ENCODE results near the gene CARD9. TPM values are rescaled to one million over a fixed set of nuclear protein-coding genes. Genes with fewer than 3 reads are reported as not detected.

The CARD9 gene
- total RNA-seq, 1 donor from 2014 or later = 1.2 TPM

- no peak for DNase-seq (ENCODE audit: low read depth)
- no peak overlapping the region for H3K4me3 ChIP-seq (ENCODE audit: low read depth, low read length)
- TF ChIP-seq, protein P1, sequence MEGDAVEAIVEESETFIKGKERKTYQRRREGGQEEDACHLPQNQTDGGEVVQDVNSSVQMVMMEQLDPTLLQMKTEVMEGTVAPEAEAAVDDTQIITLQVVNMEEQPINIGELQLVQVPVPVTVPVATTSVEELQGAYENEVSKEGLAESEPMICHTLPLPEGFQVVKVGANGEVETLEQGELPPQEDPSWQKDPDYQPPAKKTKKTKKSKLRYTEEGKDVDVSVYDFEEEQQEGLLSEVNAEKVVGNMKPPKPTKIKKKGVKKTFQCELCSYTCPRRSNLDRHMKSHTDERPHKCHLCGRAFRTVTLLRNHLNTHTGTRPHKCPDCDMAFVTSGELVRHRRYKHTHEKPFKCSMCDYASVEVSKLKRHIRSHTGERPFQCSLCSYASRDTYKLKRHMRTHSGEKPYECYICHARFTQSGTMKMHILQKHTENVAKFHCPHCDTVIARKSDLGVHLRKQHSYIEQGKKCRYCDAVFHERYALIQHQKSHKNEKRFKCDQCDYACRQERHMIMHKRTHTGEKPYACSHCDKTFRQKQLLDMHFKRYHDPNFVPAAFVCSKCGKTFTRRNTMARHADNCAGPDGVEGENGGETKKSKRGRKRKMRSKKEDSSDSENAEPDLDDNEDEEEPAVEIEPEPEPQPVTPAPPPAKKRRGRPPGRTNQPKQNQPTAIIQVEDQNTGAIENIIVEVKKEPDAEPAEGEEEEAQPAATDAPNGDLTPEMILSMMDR (conservative IDR thresholded peaks at IDR 0.05; ENCODE audit: low read depth, low read length) = no peak
Measured at GRCh38 chr9:136379891-136380290, 6.4 kb upstream of the CARD9 start.

- TF ChIP-seq, protein P1 (conservative IDR thresholded peaks at IDR 0.05; ENCODE audit: low read depth, low read length) = no peak
- no peak overlapping the region for H3K4me3 ChIP-seq (ENCODE audit: low read depth, low read length)
- DNase-seq (ENCODE audit: low read depth) = no peak
Measured at GRCh38 chr9:136379401-136379800, 5.9 kb upstream of the CARD9 start.

DNA sequence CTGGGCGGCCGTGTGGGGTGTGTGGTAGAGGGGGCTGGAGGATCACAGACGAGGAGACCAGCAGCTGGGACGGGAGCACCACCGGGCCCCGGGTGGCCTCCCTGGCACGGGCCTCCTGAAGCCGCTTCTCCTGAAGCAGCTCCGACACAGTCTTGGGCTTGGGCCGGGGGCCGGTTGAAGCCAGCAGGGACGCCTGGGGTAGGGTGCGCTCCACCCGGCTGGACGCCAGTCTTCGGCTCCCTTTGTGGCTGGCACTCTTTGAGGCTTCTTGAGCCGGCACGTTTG lies 5.5 kb upstream of the CARD9 start:
- no peak overlapping the region for H3K4me3 ChIP-seq (ENCODE audit: low read depth, low read length)
- TF ChIP-seq, protein P1 (conservative IDR thresholded peaks at IDR 0.05; ENCODE audit: low read depth, low read length) = no peak
- no peak for DNase-seq (ENCODE audit: low read depth)

DNA sequence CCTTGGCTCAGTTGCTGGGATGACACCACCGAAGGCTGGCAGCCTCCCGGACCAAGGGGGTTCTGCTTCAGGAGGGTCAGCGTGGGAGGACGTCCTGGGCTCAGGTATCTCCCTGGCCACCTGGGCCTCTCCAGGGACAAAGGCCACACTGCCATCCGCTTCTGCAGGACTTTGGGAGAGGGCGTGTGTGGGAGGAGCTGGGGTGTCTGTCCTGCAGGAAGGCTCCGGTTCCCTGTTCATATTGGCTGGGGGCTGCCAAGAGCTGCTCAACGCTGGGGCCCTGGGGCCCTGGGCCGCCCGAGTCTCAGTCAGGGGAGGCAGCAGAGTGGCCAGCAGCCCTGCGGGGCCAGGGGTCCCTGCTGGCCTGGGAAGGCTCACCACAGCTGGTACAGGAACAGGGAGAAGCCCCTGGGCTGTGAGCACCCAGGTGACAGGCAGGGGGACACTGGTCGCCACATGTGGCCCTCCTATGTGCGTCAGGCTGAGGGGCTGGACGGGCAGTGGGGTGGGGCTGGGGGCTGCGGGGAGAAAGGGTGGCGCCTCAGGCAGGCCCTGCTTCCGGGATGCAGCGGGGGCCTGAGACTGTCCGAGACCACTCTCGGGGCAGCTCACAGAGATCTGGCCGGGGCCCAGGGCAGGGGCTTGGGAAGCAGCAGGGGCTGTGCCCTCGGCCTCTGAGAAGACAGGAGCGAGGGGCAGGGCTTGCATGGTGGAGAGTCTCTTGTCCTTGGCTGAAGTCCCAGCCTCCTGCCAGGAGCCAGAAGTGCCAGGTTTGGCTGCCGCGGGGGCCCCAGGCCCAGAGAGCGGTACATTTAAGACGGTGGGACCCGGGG lies 4.9 kb upstream of the CARD9 start:
- TF ChIP-seq, protein P1 (conservative IDR thresholded peaks at IDR 0.05; ENCODE audit: low read depth, low read length) = no peak
- no peak for DNase-seq (ENCODE audit: low read depth)
- no peak overlapping the region for H3K4me3 ChIP-seq (ENCODE audit: low read depth, low read length)

DNA sequence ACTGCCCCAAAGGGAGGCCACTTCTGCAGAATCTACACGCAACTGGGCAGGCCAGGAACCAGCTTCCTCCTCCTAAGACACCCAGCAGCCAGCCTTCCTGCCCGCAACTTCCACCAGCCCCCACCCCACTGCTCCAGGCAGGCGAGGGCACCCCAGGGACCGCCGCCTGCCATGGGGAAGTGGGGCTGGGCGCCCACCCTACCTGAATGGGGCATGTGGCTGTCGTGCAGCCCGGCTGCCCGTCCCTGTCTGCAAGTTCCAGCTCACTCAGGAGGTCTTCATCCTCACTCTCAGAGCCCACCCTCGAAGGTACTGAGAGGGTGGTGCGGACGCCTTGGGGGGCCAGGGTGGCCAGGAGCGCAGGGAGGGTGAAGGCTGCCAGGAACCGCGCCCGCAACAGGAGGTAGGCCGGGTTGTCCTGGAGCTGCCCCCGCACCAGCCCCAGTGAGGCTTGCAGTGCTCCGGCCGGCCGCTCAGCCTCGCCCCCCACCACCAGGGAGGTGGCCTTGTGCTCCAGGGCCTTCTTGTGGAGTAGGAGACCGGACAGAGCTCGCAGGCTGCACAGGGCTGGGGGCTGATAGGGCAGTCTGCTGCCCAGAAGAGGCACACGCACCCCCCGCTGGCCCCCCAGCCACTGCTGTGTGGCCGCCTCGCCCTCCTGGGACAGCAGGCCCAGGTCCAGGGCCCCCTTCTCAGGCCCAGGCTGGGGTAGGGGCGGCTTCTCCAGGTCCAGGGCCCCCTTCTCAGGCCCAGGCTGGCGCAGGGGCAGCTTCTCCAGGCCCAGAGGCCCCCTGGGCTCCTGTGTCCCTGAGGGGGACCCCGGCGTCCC lies 4.1 kb upstream of the CARD9 start:
- TF ChIP-seq, protein P1 (conservative IDR thresholded peaks at IDR 0.05; ENCODE audit: low read depth, low read length) = no peak
- H3K4me3 ChIP-seq (ENCODE audit: low read depth, low read length) = no peak overlapping the region

GRCh38 chr9:136376457-136376856 lies 3.0 kb upstream of the CARD9 start:
- TF ChIP-seq, protein P1 (conservative IDR thresholded peaks at IDR 0.05; ENCODE audit: low read depth, low read length) = no peak

More for the DNA sequence above, 4.1 kb upstream of the CARD9 start:
- no peak for DNase-seq (ENCODE audit: low read depth)

More at GRCh38 chr9:136376457-136376856, 3.0 kb upstream of the CARD9 start:
- no peak overlapping the region for H3K4me3 ChIP-seq (ENCODE audit: low read depth, low read length)
- DNase-seq (ENCODE audit: low read depth) = no peak

Measured in epithelial cell of proximal tubule (primary cell).